Measurements from ENCODE around the gene CRLF1.

The CRLF1 gene

DNA sequence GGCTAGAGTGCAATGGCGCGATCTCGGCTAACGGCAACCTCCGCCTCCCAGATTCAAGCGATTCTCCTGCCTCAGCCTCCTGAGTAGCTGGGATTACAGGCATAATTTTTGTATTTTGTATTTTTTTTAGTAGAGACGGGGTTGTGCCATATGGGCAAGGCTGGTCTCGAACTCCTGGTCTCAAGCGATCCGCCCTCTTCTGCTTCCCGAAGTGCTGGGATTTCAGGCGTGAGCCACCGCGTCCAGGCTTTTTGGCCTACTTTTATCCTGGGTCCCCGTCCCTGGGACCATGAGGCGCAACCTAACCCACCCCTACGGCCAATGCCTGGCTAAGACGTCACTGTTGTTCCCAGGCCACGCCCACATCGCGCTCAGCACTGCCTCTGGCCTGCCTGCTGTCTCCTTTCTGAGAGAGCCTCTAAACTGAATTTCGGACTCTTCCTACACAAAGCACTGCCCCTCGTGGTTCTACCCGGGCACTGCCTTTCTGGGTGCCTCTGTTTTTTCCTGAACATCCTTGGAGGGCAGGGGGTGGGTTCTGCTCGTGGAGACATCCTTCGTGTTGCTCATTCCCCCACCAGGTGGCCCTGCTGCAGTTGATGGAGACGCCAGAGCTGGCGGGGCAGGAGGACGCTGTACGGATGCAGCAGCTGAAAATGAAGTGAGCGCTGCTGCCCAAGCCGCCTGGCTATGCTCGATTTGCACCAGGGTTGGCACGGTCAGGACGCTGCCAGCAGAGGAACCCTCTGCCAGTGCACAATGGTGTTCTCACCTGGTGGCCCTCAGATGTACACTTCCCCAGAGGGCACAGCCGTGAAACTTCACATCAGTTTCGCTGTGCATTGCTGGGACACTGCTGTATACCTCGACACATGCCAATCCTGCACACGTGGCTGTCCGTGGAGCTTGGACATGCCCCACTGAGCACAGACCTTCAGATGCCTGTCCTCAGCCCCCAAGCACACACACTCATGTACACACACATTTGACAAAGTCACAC lies 16.0 kb downstream of the CRLF1 start:
- peak; percentile 89 for DNase-seq

DNA sequence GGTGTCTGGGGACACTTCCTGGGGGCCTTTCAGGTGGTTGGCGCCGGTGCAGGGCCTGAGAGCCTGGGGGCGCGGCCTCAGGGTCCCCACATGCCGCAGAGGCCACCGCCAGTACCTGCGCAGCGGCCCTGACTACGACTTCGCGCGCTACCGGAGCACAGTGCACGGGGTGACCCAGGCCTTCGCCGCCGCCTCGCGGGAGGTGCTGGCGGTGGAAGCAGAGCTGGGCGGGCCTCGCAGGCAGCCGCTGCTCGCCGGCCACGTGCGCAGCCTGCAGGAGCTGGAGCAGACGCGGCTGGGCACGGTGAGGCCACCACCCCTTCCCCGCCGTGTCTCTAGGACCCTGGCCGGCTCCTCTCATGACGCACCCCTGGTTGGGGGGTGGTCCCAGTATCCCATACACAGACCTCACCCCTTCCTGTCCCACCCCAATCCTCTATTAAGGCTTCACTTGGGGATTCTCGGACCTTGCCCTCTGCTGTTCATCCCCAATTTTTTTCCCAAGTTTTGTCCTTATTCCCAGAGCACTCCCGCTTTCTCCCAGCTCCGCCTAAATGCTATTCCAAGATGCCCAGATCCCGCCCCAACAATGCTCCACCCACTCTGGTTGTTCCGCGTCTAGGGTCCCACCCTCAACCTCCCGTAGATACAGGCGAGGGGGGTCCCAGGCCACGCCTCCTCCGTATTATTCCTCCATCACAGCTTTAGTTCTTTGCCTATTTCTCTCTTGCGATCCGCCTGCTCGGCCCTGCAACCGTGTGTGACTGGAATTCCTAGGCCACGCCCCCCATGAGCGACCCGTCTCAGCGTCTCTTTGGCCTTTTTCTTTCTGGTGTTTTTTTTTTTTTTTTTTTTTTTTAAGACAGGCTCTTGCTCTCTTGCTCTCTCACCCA lies 17.0 kb downstream of the CRLF1 start:
- peak; percentile 76 for DNase-seq

DNA sequence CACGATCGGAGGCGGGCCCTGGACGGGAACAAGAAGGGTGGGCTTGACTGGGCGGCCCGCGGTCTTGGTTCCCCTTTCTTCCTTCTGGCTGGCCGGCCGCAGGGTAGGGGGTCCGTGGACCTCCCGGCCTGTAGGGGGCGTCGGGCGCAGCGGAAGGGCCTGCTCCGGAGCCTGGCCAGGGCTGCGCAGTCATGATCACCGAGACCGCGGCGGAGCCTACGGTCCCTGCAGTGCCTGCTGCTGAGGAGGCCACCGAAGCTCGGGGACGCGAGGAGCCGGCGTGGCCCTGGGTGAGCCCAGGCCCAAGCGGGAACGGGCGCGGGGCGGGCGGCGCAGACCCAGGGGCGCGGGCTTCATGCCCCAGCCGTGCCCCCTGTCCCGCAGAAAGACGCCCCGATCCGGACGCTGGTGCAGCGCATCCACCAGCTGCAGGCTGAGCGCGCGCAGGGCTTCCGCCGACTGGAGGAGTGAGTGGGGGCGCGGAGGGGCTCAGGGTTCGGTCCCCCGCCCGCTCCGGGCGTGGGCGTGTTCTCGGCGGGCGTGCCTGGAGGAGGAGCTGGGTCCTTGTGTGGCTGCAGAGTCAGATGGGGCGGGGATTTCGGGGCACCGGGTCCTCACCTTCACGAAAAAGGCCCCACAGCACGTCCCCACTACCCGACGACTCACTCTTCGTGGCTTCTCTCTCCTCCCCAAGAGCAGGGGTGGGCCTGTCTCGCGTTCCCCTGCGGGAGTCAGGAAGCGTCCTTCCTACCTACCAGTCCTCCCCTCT lies 17.8 kb downstream of the CRLF1 start, which contains the start of gene REX1BD:
Gene REX1BD (plus strand): TSS at position 188 of the 769 bp plus-strand sequence. CDS start 4 bp downstream, at position 192.
- peak; percentile 81 for DNase-seq

DNA sequence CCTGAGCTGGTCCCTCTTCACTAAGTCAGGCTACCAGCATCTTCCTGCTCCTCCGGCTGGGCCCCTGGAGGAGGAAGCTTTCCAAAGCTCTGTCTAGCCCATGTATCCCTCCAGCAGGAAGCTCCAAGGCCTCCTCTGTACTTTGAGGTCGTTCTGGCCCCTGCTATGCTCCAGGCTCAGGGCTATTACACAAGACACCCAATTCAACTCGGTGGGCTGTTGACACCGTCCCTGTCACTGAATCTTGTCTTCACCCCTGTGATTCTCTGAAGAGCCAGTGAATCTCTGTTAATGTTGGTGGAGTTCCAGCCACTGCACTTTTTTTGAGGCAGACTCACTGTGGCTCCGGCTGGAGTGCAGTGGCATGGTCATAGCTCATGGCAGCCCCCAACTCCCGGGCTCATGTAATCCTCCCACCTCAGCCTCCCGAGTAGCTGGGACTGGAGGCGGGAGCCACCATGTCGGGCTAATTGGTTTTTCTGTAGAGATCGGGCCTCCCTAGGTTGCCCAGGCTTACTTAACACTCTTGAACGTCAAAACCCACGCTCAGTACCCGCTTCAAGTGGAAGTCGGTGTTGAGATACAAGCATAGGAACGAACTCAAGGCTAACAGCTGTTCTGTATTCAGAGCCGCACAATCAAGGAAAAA lies 18.5 kb downstream of the CRLF1 start:
- no peak for DNase-seq

DNA sequence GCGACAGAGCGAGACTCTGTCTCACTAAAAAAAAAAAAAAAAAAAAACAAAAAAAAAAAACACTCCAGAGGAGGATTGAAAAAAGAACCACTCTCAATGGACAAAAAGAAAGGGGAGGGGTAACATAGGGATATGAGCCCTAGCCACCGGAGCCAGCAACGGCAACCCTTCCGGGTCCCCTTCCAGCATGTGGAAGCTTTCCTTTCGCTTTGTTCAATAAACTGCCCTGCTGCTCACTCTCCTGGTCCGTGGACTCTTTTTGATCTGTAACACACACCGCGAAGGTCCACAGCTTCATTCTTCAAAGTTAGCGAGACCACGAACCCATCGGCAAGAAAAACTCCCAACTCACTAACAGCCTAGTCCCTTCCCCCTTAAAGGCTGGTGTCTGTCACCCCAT lies 19.0 kb downstream of the CRLF1 start:
- no peak for DNase-seq

DNA sequence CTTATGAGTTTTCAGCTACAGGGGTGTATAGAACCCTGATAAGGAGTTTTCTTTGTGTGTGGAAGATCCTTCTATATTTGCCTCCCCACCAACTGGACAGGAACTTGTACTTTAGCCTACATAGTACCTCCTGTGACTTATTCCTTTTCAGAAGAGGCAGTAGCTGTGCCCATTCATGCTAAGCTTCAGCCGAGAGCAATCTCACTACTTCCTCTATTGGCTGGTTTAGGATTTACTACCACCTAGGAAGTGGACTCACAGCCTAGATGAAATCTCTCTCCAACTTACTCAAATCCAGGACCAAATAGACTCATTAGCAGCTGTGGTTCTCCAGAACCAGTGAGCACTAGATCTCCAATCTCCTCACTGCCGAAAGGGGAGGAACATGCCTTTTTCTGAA lies 20.3 kb downstream of the CRLF1 start:
- no peak for DNase-seq

DNA sequence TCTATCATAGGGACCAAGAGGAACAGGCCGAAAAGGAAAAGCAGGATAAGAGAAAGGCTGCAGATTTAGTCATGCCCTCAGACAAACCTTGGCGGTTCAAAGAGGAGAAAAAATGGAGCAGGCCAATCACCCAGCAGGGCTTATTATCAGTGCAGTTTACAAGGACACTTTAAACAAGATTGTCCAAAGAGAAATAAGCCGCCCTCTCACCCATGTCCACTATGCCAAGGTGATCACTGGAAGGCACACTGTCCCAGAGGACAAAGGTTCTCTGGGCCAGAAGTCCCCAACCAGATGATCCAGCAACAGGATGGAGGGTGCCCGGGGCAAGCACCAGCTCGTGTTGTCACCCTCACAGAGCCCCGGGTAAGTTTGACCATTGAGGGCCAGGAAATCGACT lies 26.3 kb downstream of the CRLF1 start:
- no peak for DNase-seq

DNA sequence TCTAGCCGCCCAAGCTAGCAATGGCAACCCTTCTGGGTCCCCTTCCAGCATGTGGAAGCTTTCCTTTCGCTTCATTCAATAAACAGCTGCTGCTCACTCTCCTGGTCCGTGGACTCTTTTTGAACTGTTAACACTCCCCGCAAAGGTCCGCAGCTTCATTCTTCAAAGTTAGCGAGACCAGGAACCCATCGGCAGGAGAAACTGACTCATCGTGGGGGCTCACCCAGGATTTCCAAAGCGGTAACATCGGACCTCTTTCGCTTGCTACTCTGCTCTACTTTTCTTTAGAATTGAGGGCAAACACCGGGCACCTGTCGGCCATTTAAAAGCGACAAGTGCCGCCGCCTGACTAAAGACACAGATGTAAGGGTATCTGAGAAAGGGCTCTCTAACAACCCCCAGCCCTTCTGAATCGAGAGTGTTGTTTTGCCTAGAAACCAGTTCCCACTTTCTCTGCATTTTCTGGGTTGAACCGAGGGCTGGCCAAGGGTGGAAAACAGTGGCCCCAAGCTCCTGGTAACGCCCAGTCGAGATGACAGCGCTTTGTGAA lies 29.2 kb downstream of the CRLF1 start:
- DNase-seq, result no peak

DNA sequence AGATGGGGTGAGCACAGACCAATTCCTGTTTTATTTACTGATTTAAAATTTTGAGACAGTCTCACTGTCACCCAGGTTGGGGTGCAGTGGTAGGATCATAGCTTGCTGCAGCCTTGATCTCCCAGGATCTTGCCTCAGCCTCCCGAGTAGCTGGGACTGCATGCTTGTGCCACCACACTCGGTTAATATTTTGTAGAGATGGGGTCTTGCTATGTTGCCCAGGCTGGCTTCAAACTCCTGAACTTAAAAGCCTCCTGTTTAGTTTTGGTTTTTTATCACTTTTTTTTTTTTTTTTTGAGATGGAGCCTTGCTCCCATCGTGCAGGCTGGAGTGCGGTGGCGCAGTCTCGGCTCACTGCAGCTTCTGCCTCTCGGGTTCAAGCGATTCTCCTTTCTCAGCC lies 30.2 kb downstream of the CRLF1 start:
- no peak for DNase-seq

DNA sequence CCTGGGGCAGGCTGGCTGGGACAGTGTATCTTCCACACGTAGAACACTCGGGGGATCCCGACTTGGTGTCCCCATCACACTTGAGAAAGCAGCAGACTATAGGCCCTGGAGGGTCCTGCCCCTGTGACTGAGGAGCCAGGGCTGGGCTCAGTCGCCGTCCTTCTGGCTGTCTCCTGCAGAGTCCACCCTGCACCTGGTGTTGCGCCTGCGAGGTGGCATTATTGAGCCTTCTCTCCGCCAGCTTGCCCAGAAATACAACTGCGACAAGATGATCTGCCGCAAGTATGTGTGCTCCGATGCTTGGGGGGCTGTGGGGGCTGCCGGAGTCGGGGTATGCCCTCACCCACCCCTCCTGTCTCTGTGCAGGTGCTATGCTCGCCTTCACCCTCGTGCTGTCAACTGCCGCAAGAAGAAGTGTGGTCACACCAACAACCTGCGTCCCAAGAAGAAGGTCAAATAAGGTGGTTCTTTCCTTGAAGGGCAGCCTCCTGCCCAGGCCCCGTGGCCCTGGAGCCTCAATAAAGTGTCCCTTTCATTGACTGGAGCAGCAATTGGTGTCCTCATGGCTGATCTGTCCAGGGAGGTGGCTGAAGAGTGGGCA lies 31.8 kb downstream of the CRLF1 start:
- no peak for DNase-seq

DNA sequence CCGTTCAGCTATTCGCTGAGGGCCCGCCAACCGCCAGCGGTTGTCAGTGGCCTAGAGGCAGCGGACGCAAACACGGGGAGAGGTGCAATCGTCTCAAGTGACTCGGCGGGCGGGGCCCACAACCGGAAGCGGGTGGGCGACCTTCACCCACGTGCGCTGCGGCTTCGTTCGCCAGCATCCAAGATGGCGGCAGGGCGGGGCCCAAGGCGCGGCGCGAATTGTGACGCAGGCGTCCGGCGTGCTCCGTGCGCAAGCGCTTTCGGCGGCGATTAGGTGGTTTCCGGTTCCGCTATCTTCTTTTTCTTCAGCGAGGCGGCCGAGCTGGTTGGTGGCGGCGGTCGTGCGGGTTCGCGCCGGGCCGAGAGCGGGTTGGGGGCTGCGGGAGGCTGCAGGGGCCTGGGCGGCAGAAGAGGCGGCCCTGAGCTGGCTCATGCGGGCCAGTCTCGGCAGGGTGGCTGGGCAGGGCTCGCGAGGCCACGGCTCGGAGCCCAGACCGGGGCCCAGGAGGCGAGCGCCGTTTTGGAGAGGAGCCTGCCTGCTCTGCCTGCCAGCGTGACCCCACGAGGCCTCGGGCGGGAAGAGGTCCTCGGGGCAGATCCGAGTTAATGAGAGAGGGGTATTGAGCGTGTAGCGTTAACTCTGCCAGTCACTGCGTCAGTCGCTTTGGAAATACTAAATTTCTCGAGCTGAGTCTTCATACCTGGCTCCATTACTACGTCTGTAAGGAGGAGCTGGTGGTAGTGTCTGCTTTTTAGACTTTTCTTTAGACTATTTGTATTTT lies 34.8 kb downstream of the CRLF1 start, which contains the start of gene UBA52:
Gene UBA52 (plus strand): TSS at position 294 of the 781 bp plus-strand sequence. CDS start 1,444 bp downstream, outside the sequence.
- peak; percentile 97 for DNase-seq

DNA sequence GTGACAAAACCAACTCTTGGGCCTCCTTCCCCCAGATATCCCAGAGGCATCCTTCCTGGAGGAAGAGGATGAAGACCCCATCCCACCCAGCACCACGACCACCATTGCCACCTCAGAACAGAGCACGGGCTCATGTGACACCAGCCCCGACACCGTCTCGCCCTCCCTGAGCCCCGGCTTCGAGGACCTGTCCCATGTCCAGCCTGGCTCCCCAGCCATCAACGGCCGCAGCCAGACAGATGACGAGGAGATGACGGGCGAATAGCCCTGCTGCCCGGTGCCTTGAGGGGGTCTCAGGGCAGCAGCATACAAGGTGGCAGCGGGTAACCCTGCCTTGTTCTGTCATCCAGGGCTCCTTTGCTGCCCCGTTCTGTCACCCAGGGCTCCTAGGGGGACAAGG lies 38.2 kb downstream of the CRLF1 start:
- no peak for DNase-seq

DNA sequence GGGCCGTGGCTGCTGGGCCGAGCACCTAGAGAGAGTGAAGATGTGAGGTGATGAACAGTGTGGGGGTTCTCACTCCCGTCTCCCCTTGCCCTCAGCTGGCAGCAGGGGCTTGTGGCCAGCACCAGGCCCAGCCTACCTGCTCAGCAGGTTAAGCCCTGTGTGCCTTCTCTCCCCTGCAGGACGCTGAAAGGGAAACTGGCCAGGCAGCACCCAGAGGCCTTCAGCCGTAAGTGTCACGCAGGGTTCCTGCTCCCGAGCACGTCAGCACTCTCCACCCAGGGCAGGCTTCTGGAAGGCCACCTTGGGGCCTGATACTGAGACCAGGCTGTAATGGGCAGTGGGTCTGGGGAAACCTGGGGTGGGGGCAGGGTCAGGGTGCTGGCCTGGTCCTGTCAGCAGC lies 39.6 kb downstream of the CRLF1 start:
- no peak for DNase-seq

DNA sequence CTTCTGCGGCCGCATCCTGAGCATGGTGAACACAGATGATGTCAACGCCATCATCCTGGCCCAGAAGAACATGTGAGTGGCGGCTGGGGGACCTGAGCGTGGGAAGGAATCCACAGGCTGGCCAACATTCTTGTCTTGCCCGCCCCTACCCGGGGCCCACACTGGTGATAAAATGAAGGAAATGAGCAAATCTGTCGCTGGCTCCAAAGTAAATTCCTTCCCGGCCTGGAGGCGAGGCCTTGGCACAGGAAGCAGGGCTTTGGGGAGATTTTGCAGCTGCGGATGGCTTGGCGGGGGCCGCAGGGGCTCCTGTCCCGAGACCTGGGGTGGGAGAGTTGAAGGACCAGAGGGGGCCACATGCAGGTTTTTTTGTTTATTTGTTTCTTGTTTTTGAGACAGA lies 44.5 kb downstream of the CRLF1 start:
- no peak for DNase-seq

DNA sequence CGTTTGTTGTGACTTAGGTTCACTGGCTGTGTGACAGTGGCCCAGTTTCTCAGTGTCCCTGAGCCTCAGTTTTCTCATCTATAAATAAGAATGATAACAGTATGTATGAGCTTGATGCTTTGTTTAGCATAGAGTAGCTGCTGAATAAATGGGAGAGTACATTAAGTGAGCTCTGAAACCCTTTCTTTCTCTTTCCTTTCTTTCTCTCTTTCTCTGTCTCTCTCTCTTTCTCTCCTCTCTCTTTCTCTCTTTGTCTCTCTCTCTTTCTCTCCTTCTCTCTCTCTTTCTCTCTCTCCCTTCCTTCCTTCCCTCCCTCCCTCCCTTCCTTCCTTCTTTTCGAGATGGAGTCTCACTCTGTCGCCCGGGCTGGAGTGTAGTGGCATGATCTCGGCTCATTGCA lies 46.9 kb downstream of the CRLF1 start:
- DNase-seq, result no peak

DNA sequence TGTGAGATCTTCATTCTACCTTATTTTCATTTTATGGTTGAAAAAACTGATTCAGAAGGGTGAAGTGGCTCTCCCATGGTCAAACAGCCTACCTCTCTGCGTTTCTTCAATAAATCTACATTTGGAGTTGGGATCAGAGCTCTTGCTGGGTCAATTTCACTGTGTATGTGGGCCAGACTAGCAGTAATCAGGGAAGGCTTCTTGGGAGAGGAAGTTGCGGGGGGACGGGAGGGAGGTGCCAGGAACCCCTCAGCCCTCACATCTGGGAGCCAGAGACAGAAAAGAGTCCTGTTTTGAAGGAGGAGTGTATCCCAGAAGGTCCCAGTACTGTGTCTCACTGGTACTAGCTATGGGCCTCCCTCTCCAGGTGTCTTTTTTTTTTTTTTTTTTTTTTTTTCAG lies 48.0 kb downstream of the CRLF1 start:
- DNase-seq, result no peak

DNA sequence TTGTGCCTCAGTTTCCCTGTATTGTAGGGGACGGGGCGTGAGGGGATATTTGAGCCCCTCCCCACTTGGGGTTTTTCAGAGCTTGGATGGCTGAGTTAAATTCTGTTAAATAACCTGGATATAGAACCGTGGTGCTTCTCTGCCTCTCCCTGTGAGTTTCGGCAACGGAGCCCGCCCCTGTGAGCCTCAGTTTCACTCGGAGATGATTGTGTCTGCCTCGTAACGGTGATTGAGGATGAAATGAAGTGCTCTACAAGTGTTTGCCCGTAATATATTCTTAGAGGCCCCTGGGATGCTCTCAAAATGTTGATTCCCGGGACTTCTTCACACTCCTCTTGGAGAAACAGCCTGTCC lies 48.4 kb downstream of the CRLF1 start:
- DNase-seq, result no peak

DNA sequence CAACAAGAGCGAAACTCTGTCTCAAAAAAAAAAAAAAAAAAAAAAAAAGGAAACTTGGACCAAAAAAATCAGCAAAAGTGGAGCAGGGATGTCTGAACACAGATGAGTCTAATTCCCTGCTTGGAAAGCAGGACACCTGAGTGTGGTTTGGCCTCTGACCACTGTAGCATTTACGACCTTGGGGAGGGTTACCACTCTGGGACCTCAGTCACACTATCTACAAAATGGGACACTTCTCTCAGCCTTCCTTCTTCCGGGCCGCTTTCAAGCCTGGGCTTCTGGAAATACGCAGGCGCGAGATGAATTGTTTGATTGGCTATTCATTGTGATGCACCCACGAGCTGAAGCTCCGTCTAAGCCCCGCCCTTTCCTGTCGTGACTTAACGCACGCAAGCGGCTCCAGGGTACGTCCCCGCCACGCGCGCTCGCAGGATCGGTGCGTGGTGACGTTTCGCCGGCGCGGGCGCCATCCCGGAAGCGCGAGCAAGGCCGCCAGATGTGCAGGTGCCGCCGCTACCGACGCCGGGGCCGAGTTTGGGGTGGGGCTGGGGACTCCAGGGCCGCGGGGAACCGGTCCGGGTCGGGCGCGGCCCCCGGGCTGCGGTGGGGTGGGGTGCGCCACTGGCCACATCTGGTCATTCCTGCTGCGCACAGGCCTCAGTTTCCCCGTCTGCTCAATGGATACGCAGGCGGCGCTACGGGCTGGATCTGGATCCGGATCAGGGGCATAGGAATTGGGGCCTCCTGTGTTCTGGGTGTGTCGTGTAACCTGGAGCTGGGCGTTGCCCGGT lies 49.0 kb downstream of the CRLF1 start, which contains the start of gene KXD1:
Gene KXD1 (plus strand): TSS at position 460 of the 791 bp plus-strand sequence. CDS start 4,187 bp downstream, outside the sequence.
- peak; percentile 99 for DNase-seq

DNA sequence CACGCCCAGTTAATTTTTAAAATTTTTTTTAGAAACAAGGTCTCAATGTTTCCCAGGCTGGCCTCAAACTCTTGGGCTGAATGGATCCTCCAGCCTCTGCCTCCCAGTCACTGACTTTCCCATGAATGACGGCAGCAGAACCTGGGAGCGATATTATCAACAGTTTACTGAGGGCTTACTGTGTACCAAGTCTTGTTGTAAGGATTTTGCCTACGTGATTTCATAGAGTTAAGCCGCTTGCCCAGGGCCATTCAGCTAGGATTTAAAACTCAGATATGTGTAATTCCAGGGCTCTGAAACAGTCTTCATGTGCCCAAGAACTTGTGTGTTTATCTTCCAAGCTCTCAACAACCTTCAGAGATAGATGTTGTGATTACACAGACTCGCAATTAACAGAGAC lies 55.0 kb downstream of the CRLF1 start:
- no peak for DNase-seq

Measured in fibroblast of skin of right biceps (primary cell).